ENCODE results near the gene QRFP. TPM values are rescaled to one million over a fixed set of nuclear protein-coding genes. Genes with fewer than 3 reads are reported as not detected.

The QRFP gene
- total and polyA plus RNA-seq, 2 of the 8 experiments (the other 6 are each of a cell fraction or from before 2014, with no cell fraction given): not detected

DNA sequence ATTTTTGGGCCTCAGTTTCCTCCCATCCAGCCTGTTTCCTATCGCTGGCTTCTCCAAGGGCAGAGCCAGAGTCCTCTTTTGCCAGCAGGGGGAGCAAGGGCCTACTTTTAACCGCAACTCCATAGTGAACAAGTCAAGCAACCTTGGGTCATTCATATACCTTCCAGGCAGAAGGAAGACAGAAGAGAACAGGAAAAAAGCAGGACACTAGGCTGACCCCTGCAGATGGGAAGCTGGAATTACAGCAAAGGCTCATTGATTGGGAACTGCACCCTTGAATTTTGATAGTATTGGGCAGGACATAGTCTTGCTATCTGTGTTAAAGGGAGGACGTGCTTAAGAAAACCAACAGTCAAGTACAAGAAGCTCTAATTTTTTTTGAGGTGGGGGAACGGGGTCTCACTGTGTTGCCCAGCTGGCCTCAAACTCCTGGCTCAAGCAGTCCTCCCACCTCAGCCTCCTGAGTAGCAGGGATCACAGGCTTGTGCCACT is 30.1 kb downstream of the QRFP start (continued):
- TF ChIP-seq NRF1 (IDR thresholded peaks at IDR 0.05; ENCODE audit: low read depth, low read length): no peak
- TF ChIP-seq, protein P1, sequence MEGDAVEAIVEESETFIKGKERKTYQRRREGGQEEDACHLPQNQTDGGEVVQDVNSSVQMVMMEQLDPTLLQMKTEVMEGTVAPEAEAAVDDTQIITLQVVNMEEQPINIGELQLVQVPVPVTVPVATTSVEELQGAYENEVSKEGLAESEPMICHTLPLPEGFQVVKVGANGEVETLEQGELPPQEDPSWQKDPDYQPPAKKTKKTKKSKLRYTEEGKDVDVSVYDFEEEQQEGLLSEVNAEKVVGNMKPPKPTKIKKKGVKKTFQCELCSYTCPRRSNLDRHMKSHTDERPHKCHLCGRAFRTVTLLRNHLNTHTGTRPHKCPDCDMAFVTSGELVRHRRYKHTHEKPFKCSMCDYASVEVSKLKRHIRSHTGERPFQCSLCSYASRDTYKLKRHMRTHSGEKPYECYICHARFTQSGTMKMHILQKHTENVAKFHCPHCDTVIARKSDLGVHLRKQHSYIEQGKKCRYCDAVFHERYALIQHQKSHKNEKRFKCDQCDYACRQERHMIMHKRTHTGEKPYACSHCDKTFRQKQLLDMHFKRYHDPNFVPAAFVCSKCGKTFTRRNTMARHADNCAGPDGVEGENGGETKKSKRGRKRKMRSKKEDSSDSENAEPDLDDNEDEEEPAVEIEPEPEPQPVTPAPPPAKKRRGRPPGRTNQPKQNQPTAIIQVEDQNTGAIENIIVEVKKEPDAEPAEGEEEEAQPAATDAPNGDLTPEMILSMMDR (IDR thresholded peaks at IDR 0.05; ENCODE audit: control extremely low read depth in 1 of 3, insufficient read depth in 1 of 3, low read depth in 1 of 3, low read length in 3 of 3): peak; percentile 67 to 99 (median 95)
- TF ChIP-seq KDM5A (IDR thresholded peaks at IDR 0.05; ENCODE audit: low read length): no peak
- TF ChIP-seq SIN3A (conservative IDR thresholded peaks at IDR 0.05 in 1 of 2, IDR thresholded peaks at IDR 0.05 in 1 of 2; ENCODE audit: low read depth in 1 of 2, low read length in 2 of 2): peak; percentile 30 to 76; a peak in 1 of 4 replicates
- TF ChIP-seq KDM1A (IDR thresholded peaks at IDR 0.05; ENCODE audit: borderline replicate concordance, low read length): no peak
- TF ChIP-seq RAD21 (IDR thresholded peaks at IDR 0.05 in 1 of 2, conservative IDR thresholded peaks at IDR 0.05 in 1 of 2; ENCODE audit: low read depth in 2 of 2, low read length in 2 of 2): peak; percentile 62 to 70
- TF ChIP-seq CBX5 (IDR thresholded peaks at IDR 0.05; ENCODE audit: low read depth, low read length): no peak
- no peak for TF ChIP-seq TCF12 (IDR thresholded peaks at IDR 0.05; ENCODE audit: low read depth, low read length)
- TF ChIP-seq, protein P2, sequence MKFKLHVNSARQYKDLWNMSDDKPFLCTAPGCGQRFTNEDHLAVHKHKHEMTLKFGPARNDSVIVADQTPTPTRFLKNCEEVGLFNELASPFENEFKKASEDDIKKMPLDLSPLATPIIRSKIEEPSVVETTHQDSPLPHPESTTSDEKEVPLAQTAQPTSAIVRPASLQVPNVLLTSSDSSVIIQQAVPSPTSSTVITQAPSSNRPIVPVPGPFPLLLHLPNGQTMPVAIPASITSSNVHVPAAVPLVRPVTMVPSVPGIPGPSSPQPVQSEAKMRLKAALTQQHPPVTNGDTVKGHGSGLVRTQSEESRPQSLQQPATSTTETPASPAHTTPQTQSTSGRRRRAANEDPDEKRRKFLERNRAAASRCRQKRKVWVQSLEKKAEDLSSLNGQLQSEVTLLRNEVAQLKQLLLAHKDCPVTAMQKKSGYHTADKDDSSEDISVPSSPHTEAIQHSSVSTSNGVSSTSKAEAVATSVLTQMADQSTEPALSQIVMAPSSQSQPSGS (IDR thresholded peaks at IDR 0.05; ENCODE audit: low read length): 0 out of 2 replicates have a peak, but pooled peaks have one; percentile 58
- TF ChIP-seq, protein P3, sequence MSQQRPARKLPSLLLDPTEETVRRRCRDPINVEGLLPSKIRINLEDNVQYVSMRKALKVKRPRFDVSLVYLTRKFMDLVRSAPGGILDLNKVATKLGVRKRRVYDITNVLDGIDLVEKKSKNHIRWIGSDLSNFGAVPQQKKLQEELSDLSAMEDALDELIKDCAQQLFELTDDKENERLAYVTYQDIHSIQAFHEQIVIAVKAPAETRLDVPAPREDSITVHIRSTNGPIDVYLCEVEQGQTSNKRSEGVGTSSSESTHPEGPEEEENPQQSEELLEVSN (IDR thresholded peaks at IDR 0.05): no peak
- no peak for TF ChIP-seq RBBP5 (IDR thresholded peaks at IDR 0.05; ENCODE audit: borderline replicate concordance, low read depth, low read length)
- TF ChIP-seq TAF1 (IDR thresholded peaks at IDR 0.05; ENCODE audit: low read depth, low read length): 0 out of 2 replicates have a peak, but pooled peaks have one; percentile 29
- no peak for TF ChIP-seq EGR1 (IDR thresholded peaks at IDR 0.05; ENCODE audit: borderline replicate concordance, low read depth, low read length)
- no peak for TF ChIP-seq SRF (IDR thresholded peaks at IDR 0.05; ENCODE audit: low read depth, low read length)
- no peak for TF ChIP-seq MAFK (IDR thresholded peaks at IDR 0.05; ENCODE audit: low read depth, low read length)

Data from H1 (cell line).